ENCODE data around the gene NMT1. TPM values are rescaled to one million over a fixed set of nuclear protein-coding genes. Genes with fewer than 3 reads are reported as not detected.

NMT1 gene
- total RNA-seq, 1 experiment from 2014 or later = 152 TPM

DNA sequence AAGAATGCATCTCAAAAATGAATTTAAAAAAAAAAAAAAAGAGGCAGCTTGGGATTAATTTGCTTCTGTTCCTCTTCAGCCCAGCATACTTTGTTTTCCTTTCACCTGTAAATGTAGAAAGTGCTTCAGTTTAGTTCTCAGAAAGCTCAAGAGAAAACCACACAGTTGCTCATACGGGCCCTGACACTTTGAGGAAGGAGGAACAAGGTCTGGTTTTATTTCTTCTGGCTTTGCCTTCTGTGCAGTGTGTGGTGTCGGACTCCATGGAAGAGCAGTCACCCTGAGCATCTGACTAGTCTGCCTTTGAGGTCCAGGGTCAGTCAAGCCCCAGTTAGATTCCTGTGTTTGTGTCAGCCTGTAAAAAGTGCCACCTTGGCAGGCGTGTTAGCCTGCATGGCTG lies 27.6 kb downstream of the NMT1 start:
- ChIA-PET CTCF (interaction anchor here (4.0 kb wide), 1 partner anchor 11 kb away, joined by 28 read pairs; no protein-coding TSS in a partner anchor), POLR2A (no interaction called here)
- TF ChIP-seq CREB1 (CRISPR knock-in tag; IDR thresholded peaks at IDR 0.05) = no peak
- no peak for TF ChIP-seq ZNF416 (CRISPR knock-in tag; IDR thresholded peaks at IDR 0.05)
- TF ChIP-seq ATF1 (CRISPR knock-in tag; IDR thresholded peaks at IDR 0.05) = no peak
- no peak for TF ChIP-seq HMGA2 (CRISPR knock-in tag; IDR thresholded peaks at IDR 0.05)
- TF ChIP-seq ZNF219 (CRISPR knock-in tag; IDR thresholded peaks at IDR 0.05; ENCODE audit: borderline replicate concordance) = no peak
- TF ChIP-seq, protein P1, sequence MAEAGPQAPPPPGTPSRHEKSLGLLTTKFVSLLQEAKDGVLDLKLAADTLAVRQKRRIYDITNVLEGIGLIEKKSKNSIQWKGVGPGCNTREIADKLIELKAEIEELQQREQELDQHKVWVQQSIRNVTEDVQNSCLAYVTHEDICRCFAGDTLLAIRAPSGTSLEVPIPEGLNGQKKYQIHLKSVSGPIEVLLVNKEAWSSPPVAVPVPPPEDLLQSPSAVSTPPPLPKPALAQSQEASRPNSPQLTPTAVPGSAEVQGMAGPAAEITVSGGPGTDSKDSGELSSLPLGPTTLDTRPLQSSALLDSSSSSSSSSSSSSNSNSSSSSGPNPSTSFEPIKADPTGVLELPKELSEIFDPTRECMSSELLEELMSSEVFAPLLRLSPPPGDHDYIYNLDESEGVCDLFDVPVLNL (CRISPR knock-in tag; IDR thresholded peaks at IDR 0.05; ENCODE audit: borderline replicate concordance, low read depth) = no peak
- TF ChIP-seq, protein P2, sequence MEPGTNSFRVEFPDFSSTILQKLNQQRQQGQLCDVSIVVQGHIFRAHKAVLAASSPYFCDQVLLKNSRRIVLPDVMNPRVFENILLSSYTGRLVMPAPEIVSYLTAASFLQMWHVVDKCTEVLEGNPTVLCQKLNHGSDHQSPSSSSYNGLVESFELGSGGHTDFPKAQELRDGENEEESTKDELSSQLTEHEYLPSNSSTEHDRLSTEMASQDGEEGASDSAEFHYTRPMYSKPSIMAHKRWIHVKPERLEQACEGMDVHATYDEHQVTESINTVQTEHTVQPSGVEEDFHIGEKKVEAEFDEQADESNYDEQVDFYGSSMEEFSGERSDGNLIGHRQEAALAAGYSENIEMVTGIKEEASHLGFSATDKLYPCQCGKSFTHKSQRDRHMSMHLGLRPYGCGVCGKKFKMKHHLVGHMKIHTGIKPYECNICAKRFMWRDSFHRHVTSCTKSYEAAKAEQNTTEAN (CRISPR knock-in tag; IDR thresholded peaks at IDR 0.05) = no peak
- no peak for TF ChIP-seq RELA (CRISPR knock-in tag; IDR thresholded peaks at IDR 0.05; ENCODE audit: borderline replicate concordance)
- no peak for TF ChIP-seq FOXK1 (CRISPR knock-in tag; IDR thresholded peaks at IDR 0.05)
- no peak for TF ChIP-seq SMAD4 (CRISPR knock-in tag; IDR thresholded peaks at IDR 0.05)
- TF ChIP-seq, protein P3, sequence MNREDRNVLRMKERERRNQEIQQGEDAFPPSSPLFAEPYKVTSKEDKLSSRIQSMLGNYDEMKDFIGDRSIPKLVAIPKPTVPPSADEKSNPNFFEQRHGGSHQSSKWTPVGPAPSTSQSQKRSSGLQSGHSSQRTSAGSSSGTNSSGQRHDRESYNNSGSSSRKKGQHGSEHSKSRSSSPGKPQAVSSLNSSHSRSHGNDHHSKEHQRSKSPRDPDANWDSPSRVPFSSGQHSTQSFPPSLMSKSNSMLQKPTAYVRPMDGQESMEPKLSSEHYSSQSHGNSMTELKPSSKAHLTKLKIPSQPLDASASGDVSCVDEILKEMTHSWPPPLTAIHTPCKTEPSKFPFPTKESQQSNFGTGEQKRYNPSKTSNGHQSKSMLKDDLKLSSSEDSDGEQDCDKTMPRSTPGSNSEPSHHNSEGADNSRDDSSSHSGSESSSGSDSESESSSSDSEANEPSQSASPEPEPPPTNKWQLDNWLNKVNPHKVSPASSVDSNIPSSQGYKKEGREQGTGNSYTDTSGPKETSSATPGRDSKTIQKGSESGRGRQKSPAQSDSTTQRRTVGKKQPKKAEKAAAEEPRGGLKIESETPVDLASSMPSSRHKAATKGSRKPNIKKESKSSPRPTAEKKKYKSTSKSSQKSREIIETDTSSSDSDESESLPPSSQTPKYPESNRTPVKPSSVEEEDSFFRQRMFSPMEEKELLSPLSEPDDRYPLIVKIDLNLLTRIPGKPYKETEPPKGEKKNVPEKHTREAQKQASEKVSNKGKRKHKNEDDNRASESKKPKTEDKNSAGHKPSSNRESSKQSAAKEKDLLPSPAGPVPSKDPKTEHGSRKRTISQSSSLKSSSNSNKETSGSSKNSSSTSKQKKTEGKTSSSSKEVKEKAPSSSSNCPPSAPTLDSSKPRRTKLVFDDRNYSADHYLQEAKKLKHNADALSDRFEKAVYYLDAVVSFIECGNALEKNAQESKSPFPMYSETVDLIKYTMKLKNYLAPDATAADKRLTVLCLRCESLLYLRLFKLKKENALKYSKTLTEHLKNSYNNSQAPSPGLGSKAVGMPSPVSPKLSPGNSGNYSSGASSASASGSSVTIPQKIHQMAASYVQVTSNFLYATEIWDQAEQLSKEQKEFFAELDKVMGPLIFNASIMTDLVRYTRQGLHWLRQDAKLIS (CRISPR knock-in tag; IDR thresholded peaks at IDR 0.05; ENCODE audit: borderline replicate concordance) = no peak
- TF ChIP-seq, protein P4, sequence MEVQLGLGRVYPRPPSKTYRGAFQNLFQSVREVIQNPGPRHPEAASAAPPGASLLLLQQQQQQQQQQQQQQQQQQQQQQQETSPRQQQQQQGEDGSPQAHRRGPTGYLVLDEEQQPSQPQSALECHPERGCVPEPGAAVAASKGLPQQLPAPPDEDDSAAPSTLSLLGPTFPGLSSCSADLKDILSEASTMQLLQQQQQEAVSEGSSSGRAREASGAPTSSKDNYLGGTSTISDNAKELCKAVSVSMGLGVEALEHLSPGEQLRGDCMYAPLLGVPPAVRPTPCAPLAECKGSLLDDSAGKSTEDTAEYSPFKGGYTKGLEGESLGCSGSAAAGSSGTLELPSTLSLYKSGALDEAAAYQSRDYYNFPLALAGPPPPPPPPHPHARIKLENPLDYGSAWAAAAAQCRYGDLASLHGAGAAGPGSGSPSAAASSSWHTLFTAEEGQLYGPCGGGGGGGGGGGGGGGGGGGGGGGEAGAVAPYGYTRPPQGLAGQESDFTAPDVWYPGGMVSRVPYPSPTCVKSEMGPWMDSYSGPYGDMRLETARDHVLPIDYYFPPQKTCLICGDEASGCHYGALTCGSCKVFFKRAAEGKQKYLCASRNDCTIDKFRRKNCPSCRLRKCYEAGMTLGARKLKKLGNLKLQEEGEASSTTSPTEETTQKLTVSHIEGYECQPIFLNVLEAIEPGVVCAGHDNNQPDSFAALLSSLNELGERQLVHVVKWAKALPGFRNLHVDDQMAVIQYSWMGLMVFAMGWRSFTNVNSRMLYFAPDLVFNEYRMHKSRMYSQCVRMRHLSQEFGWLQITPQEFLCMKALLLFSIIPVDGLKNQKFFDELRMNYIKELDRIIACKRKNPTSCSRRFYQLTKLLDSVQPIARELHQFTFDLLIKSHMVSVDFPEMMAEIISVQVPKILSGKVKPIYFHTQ (CRISPR knock-in tag; IDR thresholded peaks at IDR 0.05) = no peak
- TF ChIP-seq, protein P5, sequence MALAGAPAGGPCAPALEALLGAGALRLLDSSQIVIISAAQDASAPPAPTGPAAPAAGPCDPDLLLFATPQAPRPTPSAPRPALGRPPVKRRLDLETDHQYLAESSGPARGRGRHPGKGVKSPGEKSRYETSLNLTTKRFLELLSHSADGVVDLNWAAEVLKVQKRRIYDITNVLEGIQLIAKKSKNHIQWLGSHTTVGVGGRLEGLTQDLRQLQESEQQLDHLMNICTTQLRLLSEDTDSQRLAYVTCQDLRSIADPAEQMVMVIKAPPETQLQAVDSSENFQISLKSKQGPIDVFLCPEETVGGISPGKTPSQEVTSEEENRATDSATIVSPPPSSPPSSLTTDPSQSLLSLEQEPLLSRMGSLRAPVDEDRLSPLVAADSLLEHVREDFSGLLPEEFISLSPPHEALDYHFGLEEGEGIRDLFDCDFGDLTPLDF (CRISPR knock-in tag; IDR thresholded peaks at IDR 0.05) = no peak
- TF ChIP-seq RORB (CRISPR knock-in tag; IDR thresholded peaks at IDR 0.05) = no peak
- TF ChIP-seq ZNF263 (CRISPR knock-in tag; IDR thresholded peaks at IDR 0.05; ENCODE audit: low read depth) = no peak
- TF ChIP-seq JAZF1 (CRISPR knock-in tag; IDR thresholded peaks at IDR 0.05) = no peak
- Mint-ChIP-seq H3K36me3 (peaks cover 70% of the 10 kb centered on the region), H3K4me1 (peaks cover 7% of the 10 kb centered on the region), H3K4me3 (no peak overlapping the region), H3K27ac (0 out of 2 replicates have a peak overlapping the region, but pooled peaks have one; percentile 29), H3K27me3 (ENCODE audit: low read depth) (no peaks in the 10 kb centered on the region), H3K9me3 (no peaks in the 10 kb centered on the region)
- DNase-seq (ENCODE audit: low spot score) (no peak), ATAC-seq (no peak)
